Measurements from ENCODE around the gene EFCAB14. TPM values are rescaled to one million over a fixed set of nuclear protein-coding genes. Genes with fewer than 3 reads are reported as not detected.

EFCAB14 gene
- total and polyA plus RNA-seq, 2 donors (not counting 3 experiments of a cell fraction or from before 2014, with no cell fraction given): 30.0 to 81.7 TPM

DNA sequence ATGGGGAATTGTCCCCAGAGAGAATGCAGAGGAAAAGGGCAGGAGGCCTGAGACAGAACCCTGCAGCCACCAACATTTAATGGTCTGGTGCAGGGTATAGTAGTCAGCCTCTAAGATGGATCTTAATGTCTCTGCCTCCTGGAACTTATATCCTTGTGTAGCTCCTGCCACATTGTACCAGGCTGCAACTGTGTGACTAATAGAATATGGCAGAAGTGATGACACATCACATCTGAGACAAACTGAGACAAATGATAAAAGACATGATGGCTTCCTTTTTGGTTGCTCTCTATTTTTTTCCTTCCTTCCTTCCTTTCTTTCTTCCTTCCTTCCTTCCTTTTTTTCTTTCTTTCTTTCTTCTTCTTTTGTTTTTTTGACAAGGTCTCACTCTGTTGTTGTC, 42.8 kb upstream of the EFCAB14 start:
- Histone ChIP-seq H4K20me1 (replicated peaks; ENCODE audit: control insufficient read depth, extremely low read depth, insufficient read depth, low read length) (no peaks in the 10 kb centered on the region), H2AFZ (ENCODE audit: low read depth, low read length) (no peak overlapping the region), H3K4me2 (ENCODE audit: insufficient read depth, low read length) (no peak overlapping the region), H3K9me3 (replicated peaks; ENCODE audit: control insufficient read depth, insufficient read depth, low read length) (no peaks in the 10 kb centered on the region), H3K4me1 (ENCODE audit: control insufficient read depth, extremely low read depth, insufficient read depth, low read length) (peaks cover 2% of the 10 kb centered on the region), H3K9ac (replicated peaks; ENCODE audit: extremely low read depth, insufficient read depth, low read length) (no peak overlapping the region), H3K9me1 (replicated peaks; ENCODE audit: control insufficient read depth, extremely low read depth, insufficient read depth, low read length) (no peaks in the 10 kb centered on the region), H3K79me2 (ENCODE audit: control insufficient read depth, insufficient read depth, low read length) (no peaks in the 10 kb centered on the region), H3K27ac (ENCODE audit: insufficient read depth, low read depth, low read length) (no peak overlapping the region), H3K27me3 (ENCODE audit: control insufficient read depth in 2 of 2, insufficient read depth in 2 of 2, low read length in 2 of 2) (peaks cover 0 to 9% of the 10 kb centered on the region in 2 experiments), H3K4me3 (replicated peaks in 1 of 3; ENCODE audit: insufficient read depth in 1 of 3, low read depth in 1 of 3, low read length in 3 of 3) (no peak overlapping the region), H3K36me3 (ENCODE audit: control insufficient read depth in 2 of 2, extremely low read depth in 1 of 2, insufficient read depth in 2 of 2, low read length in 2 of 2) (no peaks in the 10 kb centered on the region)
- DNase-seq (ENCODE audit: low read depth, low spot score): no peak
- FAIRE-seq: no peak
- no TSS peak for BruUV-seq (replicated peaks)
- TF ChIP-seq, protein P1, sequence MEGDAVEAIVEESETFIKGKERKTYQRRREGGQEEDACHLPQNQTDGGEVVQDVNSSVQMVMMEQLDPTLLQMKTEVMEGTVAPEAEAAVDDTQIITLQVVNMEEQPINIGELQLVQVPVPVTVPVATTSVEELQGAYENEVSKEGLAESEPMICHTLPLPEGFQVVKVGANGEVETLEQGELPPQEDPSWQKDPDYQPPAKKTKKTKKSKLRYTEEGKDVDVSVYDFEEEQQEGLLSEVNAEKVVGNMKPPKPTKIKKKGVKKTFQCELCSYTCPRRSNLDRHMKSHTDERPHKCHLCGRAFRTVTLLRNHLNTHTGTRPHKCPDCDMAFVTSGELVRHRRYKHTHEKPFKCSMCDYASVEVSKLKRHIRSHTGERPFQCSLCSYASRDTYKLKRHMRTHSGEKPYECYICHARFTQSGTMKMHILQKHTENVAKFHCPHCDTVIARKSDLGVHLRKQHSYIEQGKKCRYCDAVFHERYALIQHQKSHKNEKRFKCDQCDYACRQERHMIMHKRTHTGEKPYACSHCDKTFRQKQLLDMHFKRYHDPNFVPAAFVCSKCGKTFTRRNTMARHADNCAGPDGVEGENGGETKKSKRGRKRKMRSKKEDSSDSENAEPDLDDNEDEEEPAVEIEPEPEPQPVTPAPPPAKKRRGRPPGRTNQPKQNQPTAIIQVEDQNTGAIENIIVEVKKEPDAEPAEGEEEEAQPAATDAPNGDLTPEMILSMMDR (IDR thresholded peaks at IDR 0.05; ENCODE audit: extremely low read depth in 1 of 2, insufficient read depth in 1 of 2, low read depth in 1 of 2, low read length in 2 of 2): no peak
- TF ChIP-seq POLR2A (IDR thresholded peaks at IDR 0.05; ENCODE audit: low read depth, low read length): no peak
- TF ChIP-seq GATA2 (IDR thresholded peaks at IDR 0.05; ENCODE audit: insufficient read depth, insufficient read length, low read depth, low read length): no peak
- no peak for TF ChIP-seq JUN (IDR thresholded peaks at IDR 0.05; ENCODE audit: borderline replicate concordance, insufficient read depth, insufficient read length, low read depth)
- no peak for TF ChIP-seq POLR2AphosphoS5 (IDR thresholded peaks at IDR 0.05; ENCODE audit: insufficient read depth, low read depth, low read length)
- no peak for TF ChIP-seq MYC (IDR thresholded peaks at IDR 0.05; ENCODE audit: low read depth, low read length)
- TF ChIP-seq EZH2 (IDR thresholded peaks at IDR 0.05; ENCODE audit: borderline replicate concordance, low read depth, low read length, severe bottlenecking): no peak
- TF ChIP-seq, protein P2, sequence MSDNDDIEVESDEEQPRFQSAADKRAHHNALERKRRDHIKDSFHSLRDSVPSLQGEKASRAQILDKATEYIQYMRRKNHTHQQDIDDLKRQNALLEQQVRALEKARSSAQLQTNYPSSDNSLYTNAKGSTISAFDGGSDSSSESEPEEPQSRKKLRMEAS (IDR thresholded peaks at IDR 0.05; ENCODE audit: insufficient read depth, insufficient read length): no peak
- TF ChIP-seq FOS (IDR thresholded peaks at IDR 0.05; ENCODE audit: borderline replicate concordance, insufficient read depth, low read length): no peak
- intact Hi-C loops (cut with micrococcal nuclease): no loop called here
- ChIA-PET CTCF (no interaction called here), POLR2A (no interaction called here)
- dilution Hi-C loops (cut with MboI; ENCODE audit: extremely low pct_ligation_motif_present, low sequenced_read_pairs): no loop called here

Measured in endothelial cell of umbilical vein (primary cell).